GM12892 (cell line): ENCODE measurements around the gene GRHL1.
A peak's percentile ranks its signal among the peaks of the same experiment; 100 is the strongest.

Experiments used
- DNase-seq: peaks from one replicate; pipeline ENCODE4 v3.0.0; 2011; ENCODE audit not compliant: insufficient read length
- FAIRE-seq: peaks from 2 replicates; lab custom pipeline; 2011; peaks lifted over from hg19 to GRCh38; lab: Jason Lieb, UNC
- POLR2A ChIP-seq: IDR thresholded peaks from 2 replicates; pipeline ENCODE4 v1.6.1; 2011; ENCODE audit warnings: low read depth, low read length, control low read depth
- POLR2AphosphoS5 ChIP-seq: IDR thresholded peaks from 2 replicates; pipeline ENCODE4 v1.6.1; 2011; ENCODE audit warnings: low read depth, low read length, control low read depth
- TAF1 ChIP-seq: IDR thresholded peaks from 2 replicates; pipeline ENCODE4 v1.6.1; 2011; ENCODE audit warnings: low read depth, mild to moderate bottlenecking, control low read depth, low read length, borderline replicate concordance

The GRHL1 gene

GRCh38 chr2:9950521-9951271, 797 bp upstream of the GRHL1 start:
- DNase-seq (peak; percentile 63), FAIRE-seq (no peak)
- no peak for TF ChIP-seq POLR2AphosphoS5
- no peak for TF ChIP-seq TAF1
- no peak; the same call in 1 of the 2 replicates for TF ChIP-seq POLR2A

DNA sequence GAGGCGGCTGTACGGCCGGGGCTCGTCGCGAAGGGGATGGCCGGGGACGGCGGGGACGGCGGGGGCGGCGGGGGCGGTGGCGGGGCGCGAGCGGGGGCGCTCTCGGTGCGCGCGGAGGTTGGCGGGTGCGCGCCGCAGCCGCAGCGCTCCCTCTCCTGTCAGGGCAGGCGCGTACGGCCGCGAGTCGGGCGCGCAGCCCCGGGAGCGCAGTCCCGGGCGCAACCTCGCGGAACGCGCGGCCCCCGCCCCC, 296 bp upstream of the GRHL1 start:
- no peak for FAIRE-seq
- DNase-seq, result no peak
- TF ChIP-seq POLR2A (no peak), TAF1 (no peak), POLR2AphosphoS5 (no peak)

DNA sequence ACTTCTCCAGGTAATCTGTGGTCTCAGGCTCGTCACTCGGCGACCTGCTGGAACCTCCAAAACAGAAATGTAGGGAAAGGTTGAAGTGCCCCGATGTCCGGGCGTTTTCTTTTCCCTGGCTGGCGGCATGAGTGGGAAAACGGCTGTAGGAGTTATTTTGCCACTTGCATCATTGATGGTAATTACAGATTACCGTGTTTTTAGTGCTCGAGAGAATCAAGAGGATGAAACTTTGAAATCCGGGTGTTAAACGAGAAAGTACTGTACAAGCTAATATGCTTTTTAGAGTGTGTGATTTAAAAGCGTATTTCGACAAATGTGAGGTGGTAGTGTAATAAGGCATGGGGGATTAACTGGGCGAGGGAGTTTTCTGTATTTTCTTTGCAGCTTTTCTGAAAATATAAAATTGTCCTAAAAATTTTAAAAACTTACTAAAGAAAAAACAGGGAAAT, 819 bp downstream of the GRHL1 start:
- FAIRE-seq (no peak), DNase-seq (no peak)
- no peak for TF ChIP-seq POLR2AphosphoS5
- no peak for TF ChIP-seq TAF1
- TF ChIP-seq POLR2A, result no peak

DNA sequence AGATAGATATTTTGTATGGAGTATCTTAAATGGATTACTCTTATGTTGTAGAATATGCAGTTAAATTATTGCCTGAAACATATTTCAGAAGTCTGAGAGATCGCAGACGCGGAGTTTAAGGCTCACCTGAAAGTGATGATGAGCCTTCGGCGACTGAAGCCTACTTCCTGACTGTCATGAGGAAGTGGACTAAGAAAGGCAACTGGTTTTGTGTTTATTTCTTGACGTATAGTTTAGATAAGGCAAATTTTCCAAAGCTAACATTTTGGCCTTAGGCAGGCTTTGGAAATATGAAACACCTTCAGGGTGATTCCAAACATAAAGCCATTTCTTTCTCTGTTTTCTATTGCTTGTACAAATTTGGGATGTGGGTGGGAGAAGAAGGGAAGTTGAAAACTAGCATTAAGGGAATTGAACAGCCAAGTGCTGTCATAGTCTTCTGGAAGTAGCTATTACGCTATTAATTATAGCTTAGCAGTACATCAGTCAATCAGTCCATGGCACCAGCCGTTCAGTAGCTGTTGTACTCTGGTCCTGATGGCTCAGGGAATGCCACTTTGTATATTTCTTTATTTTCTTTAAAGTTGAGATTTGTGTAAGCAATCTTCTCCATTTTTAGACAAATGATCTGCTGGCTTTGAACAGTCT, 1.5 kb downstream of the GRHL1 start:
- TF ChIP-seq POLR2AphosphoS5 (no peak), TAF1 (no peak), POLR2A (no peak)
- FAIRE-seq (no peak), DNase-seq (no peak)

- DNase-seq (no peak), FAIRE-seq (no peak)
- TF ChIP-seq POLR2A (no peak), TAF1 (no peak), POLR2AphosphoS5 (no peak)
Observed at GRCh38 chr2:9954136-9954535, 2.6 kb downstream of the GRHL1 start.

- FAIRE-seq, result no peak
- DNase-seq, result no peak
- TF ChIP-seq TAF1 (no peak), POLR2AphosphoS5 (no peak), POLR2A (no peak)
Observed at GRCh38 chr2:9958057-9958456, 6.6 kb downstream of the GRHL1 start.

- DNase-seq (no peak), FAIRE-seq (no peak)
- TF ChIP-seq POLR2A, result no peak
- TF ChIP-seq POLR2AphosphoS5, result no peak
- TF ChIP-seq TAF1, result no peak
Observed at GRCh38 chr2:9959262-9959661, 7.8 kb downstream of the GRHL1 start.

DNA sequence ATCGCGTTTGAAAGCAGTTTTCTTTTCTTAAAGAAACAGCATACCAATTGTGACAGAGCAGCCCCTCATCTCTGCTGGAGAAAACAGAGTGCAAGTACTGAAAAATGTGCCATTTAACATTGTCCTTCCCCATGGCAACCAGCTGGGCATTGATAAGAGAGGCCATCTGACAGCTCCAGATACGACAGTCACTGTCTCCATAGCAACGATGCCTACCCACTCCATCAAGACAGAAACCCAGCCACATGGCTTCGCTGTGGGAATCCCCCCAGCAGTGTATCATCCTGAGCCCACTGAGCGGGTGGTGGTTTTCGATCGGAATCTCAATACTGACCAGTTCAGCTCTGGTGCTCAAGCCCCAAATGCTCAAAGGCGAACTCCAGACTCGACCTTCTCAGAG, 9.5 kb downstream of the GRHL1 start:
- TF ChIP-seq POLR2AphosphoS5 (no peak), POLR2A (no peak), TAF1 (no peak)
- FAIRE-seq (no peak), DNase-seq (no peak)

GRCh38 chr2:9964334-9964980, 13.0 kb downstream of the GRHL1 start:
- no peak for TF ChIP-seq POLR2A
- no peak for TF ChIP-seq TAF1
- TF ChIP-seq POLR2AphosphoS5, result no peak
- no peak for FAIRE-seq
- no peak for DNase-seq

DNA sequence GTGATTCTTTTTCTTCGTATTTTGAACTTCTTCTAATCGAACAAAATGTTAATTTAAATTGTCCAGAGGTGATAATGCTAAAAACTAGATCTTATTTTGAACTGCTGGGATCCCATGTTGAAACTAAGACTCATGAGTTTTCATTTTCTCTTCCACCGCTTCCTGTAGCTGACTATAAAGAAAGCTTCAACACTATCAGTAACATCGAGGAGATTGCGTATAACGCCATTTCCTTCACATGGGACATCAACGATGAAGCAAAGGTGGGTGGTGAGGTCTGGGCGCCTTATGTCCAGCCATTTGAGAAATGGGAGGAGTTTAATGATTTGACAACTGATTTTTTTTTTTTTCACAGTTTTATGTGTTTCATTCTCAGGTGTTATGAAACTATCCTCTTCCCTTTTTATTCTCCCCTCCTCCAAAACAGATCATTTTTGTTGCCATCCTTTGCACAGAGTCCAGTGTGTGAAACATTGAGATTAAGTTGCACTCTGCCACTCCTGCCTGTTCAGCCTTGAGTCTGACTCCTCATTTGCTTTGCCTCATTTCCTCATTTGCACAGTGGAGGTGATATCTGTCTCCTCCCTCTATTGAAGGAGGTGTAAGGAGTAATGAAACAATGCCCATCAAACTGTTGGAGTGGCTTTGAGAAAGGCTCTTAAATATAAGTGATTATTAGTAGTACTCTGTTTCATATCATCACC, 13.8 kb downstream of the GRHL1 start:
- FAIRE-seq (no peak), DNase-seq (no peak)
- TF ChIP-seq POLR2A (no peak), TAF1 (no peak), POLR2AphosphoS5 (no peak)

DNA sequence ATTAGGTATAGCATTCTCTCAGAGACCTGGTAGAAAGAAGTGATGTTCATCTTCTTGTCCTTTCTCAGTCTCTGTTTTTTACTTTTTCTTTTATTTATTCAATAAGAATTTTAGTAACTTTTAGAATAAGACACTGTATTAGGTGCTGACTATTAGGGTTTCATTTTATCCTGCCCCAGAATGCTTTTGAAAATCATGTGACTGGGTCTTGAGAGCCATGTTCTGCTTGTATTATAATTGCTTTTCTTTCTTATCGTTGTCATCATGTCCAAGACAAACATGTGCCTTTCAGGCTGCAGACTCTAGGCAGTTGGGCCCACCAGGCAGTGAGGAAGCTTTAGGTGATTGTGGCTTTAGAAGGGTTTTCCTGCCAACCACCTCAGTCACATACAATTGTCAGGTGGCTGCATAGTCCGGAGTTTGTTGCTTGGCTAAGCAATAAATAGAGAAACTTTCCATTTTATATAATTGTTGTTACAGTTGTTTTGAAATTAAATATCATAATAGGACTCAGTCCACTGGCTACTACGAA, 15.1 kb downstream of the GRHL1 start:
- TF ChIP-seq POLR2A (no peak), POLR2AphosphoS5 (no peak), TAF1 (no peak)
- DNase-seq, result no peak
- FAIRE-seq, result no peak
